Stimulated activated CD8-positive, alpha-beta memory T cell treated with anti-CD3 and anti-CD28 coated beads, Interleukin-15, amount 100 ng/mL, for 48 hours (primary cell): ENCODE results near the gene GATA2.

Experiments used
- DNase-seq, 2 donors: peaks; one replicate each; pipeline ENCODE4 v3.0.0-alpha.2; 2020; ENCODE audit warnings: low read depth in 2 of 2

The GATA2 gene

DNA sequence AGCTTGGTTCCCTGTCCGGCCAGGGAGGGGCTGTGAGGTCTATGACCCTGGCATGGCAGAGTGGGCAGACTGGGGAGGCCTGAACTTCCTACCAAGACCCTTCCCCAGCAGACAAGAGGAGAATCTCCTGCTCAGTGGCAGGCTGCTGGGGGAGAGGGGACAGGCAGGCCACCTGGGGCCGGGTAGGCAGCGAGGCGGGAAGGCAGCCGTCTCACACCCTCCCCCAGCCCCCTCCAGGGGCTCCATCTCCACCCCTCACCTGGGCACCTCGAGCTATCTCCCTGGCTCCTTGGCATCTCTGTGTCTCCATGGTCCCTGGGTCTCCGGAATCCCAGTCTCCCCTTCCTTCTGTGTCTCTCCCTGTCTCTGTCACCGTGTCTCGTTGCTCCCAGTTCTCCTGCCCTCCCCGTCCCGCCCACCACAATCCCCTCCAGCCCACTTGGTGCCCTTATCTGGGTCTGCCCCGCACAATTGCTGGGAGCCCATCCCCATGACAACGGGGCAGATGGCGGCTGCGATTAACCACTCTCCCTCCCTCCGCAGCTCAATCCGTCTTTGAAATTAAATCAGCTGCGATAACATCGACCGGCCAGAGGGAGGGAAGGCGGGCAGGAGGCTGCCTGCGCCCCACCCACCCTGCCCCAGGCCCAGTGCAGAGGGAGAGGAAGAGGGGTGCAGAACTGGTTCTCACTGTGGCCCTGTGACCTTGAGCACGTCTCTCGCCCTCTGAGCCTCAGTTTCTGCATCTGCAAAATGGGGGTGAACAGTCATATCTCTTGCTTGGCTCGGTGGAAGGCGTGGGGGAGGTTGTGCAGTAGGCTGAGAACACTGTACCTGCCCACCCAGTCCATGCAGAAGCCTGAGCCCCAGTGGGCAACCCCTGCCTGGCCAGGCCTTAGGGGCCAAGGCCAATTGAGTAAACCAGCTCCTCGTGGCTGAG is 36.0 kb downstream of the GATA2 start:
- DNase-seq, result no peak

DNA sequence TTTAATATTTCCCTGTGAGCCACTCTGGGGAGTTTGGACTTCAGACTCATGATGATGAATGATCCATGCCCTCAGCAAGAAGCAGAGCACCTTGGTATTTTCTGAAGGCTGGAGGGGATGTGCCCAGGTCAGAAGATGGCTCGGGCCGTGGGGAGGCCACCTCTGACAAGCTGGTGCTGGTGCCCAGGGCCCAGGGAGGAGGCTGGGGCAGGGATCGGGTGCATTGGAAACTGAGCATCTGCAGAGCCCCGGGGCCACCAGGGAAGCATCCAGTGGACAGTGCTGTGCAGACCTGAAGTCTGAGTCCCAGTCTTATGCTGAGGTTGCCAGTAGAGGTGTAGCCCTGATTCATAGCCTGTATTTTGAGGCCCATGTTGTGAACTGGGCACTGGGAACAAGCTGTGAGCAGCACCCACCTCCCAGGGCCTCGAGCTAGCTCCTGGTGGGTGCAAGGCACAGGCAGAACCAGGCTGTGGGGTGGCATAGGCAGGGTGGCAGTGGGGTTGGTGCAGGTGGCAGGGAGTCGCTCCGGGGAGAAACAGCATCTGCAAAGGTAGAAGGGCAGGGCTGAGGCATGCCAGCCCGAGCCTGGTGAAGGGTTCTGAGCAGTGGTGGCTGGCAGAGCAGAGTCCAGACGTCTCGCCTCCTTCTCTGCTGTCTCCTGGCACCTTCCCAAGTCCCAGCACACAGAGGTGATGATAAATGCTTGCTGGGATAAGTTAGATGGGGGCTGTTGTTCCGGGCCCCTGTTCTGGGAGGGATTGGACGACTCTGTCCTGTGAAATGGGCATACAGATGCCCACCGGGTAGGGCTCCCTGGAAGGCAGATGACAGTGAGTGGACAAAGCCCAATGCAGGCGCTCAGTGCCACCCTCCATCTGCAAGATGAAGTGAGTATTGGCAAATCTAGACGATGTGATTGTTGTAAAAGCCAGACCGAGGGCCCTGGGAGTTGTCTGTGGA is 36.9 kb downstream of the GATA2 start:
- no peak for DNase-seq

- no peak for DNase-seq
Measured at GRCh38 chr3:128455116-128455515, 37.9 kb downstream of the GATA2 start.

DNA sequence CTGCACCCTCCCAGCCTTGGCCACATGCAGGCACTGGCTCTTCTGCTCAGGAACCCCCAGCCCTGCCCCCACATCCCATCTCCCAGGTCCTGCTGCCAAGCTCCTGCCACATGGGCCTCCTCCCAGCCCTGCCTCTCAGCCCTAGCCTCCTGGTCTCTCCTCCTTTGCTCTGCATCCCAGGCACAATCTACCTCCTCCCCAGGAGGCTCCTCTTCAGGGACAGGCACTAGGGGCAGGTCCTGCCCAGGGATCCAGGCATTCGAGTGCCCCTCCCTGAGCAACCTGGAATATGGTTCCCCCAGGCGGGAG is 38.7 kb downstream of the GATA2 start:
- no peak for DNase-seq

GRCh38 chr3:128453501-128454309 is 39.3 kb downstream of the GATA2 start:
- DNase-seq, result no peak

GRCh38 chr3:128452678-128453275 is 40.2 kb downstream of the GATA2 start:
- no peak for DNase-seq

DNA sequence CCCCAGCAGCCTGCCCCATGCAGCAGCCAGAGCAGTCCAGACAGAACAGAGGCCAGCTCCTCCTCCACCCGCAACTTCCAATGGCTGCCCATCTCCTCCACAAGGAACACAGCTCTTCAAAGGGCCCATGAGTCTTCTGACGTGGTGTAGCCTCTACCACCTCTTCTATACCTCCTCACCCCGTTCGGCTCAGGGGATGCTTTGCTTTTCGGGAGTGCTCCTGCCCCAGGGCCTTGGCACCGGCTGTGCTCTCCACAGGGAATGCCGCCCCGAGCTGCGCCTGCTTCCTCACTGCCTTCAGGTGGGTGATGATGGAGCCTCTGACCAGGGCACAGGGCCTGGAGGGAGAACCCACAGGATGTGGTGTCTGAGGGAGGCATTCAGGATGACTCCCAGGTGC is 40.9 kb downstream of the GATA2 start:
- DNase-seq, result no peak

DNA sequence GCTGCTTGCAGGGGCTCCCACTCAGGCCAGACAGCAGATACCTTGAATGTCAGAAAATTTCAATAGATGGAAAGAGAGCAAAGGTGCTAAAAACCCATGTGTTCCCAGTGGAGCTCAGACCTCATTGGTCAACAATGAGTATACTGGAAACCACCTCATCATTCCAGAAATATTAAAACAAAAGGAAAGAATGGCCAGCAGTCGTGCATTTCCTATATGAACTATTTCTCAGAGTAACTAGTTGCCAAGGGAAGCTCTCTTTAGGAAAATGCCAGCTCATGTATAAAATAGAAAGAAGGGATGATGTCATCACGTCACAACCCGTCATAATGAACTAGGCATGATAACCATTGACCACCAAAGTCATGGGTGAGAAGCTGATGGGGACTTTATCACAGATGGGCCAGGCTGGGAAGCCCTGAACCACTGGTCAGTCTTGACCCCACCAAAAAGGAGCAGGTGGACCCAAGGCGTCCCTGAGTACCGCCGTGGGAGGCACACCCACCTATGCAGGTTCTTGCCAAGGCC is 43.8 kb downstream of the GATA2 start:
- no peak for DNase-seq

- no peak for DNase-seq
Measured at GRCh38 chr3:128448491-128448890, 44.5 kb downstream of the GATA2 start.

GRCh38 chr3:128447561-128448013 is 45.4 kb downstream of the GATA2 start:
- peak; percentile 62 to 71 for DNase-seq

DNA sequence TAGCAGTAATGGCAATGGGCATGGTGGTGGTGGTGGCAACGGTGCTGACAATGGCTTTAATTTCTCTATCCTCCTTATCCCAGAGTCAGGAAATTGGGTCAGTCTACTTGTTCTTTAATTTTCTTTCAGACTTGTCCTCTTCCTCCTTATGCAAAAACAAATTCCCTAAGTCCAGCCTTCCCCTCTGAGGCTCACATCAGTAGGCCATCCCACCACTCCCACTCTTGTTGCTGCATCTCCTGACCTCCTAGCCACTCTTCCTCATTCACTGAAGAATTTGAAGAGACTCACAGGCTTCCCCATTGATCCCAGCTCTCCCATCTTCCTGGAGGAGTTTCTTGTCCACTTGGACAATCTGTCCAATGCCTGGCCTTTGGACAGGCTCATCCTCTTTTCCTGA is 46.2 kb downstream of the GATA2 start:
- DNase-seq, result no peak

GRCh38 chr3:128445357-128445756 is 47.6 kb downstream of the GATA2 start:
- DNase-seq, result no peak

DNA sequence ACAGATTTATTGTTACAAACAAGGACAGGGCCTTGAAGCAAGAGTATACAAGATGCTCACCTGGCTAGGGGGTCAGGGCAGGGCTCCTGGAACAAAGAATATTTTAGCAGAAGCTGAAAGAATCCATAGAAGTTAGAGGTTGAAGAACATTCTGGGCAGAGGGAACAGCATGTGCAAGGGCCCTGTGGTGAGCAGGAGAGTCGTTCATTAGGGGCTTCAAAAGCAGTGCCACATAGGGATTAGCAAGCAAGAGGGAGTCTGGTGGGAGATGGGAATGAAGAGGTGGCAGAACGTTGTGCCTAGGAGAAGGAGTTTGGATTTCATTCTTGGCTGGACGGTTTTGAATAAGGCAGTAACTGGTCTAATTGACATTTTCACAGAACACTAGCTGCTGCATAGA is 49.2 kb downstream of the GATA2 start:
- no peak for DNase-seq

GRCh38 chr3:128442949-128443348 is 50.1 kb downstream of the GATA2 start:
- no peak for DNase-seq

DNA sequence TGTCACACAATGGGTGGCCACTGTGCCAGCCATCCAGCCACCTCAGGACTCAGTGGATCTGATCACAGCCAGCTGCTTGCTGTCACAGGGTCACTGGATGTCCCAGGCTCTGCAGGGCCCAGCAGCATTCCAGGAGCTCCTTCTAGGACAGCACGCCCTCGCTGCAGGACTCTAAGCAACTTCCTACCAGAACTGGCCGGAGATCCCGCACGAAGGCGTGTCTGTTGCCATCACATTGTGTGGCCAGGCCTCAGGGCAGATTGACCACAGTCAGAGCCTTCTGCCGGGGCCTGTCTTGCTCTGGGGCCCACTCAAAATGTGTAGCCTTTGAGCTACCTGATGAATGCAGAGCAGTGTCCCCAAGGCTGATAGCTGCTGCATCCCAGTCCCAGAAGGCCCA is 50.9 kb downstream of the GATA2 start:
- no peak for DNase-seq

- DNase-seq, result no peak
Measured at GRCh38 chr3:128439226-128439625, 53.8 kb downstream of the GATA2 start.

GRCh38 chr3:128438488-128439072 is 54.4 kb downstream of the GATA2 start:
- DNase-seq, result no peak

DNA sequence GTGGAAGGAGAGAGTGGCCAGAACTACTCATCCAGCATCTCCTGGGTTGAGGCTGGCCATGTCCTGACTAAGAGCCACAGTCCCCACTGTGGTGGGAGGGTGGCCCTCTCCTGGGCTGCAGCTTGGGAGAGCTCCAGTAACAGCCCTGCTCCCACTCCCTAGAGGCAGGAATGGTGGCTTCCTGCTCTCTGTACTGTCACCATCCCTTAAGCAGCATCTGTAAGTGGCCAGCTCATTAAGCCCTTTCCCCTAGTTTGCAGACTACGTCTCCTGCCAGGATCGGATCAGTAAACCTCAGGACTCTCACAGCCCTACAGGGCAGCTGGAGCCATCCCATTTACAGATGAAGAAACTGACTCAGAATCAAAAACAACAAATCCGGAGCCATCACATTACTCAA is 56.8 kb downstream of the GATA2 start:
- no peak for DNase-seq

DNA sequence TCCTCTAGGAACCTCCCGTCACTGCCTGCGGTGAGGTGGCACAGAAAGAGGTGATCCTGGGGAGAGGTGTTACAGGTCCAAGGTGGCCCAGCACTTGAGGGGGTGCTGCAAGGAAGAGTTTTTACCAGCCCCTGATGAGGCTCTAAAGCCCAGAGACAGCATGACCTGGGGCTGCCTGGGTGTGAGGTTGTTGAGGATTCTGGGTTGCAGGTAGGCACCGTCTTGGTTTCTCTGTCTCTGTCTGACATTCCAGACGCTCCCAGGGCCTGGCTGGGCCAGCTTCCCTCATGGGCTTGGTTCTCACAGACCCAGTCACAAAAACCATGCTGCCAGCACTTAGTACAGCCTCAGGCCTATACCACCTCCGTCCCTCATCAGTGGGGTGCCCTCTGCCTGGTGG is 57.4 kb downstream of the GATA2 start:
- DNase-seq, result no peak

- no peak for DNase-seq
Measured at GRCh38 chr3:128435058-128435457, 57.9 kb downstream of the GATA2 start.

DNA sequence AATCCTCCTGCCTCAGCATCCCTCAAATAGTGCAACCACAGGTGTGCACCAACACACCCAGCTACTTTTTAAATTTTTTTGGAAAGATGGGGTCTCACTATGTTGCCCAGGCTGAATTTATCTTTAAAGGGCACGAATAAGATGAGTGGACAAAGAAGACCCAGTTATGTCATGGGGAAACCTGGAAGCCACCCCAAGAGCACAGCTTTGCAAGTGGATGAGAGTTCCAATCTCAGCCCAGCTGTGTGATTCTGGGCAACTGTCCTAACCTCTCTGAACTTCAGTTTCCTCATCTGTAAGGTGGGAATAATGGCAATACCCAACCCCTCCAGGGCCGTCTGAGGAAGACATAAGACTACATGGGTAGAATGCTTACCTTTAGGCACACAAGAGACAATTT is 58.5 kb downstream of the GATA2 start:
- DNase-seq, result no peak
